Prostate gland (tissue), 2 donors: ENCODE data around the gene BMERB1.
"Not testable (repeated sequence)": the region's sequence is repeated elsewhere in the genome, so short reads cannot be mapped to it uniquely, and the experiment has no call there.

ENCODE experiments used
- CTCF ChIP-seq, 4 experiments: fragments of 200-600 bp in 2 of 4; fragments of 450-650 bp in 2 of 4; sonication (generic) in 2 of 4; IDR thresholded peaks; 1 replicate in 3 of 4; 2 replicates in 1 of 4; pipeline ENCODE4 v1.5.1; 2016 to 2019; ENCODE audit warnings: antibody characterized with exemption in 4 of 4, mild to moderate bottlenecking in 2 of 4, moderate library complexity in 2 of 4
- POLR2A ChIP-seq: fragments of 450-650 bp; IDR thresholded peaks from one replicate; pipeline ENCODE4 v1.6.1; 2016; ENCODE audit warnings: antibody characterized with exemption, mild to moderate bottlenecking
- POLR2AphosphoS5 ChIP-seq: sonication (generic); formaldehyde crosslinking; IDR thresholded peaks from one replicate; pipeline ENCODE4 v1.6.1; 2017; ENCODE audit warnings: antibody characterized with exemption

- TF ChIP-seq CTCF (IDR thresholded peaks at IDR 0.05); POLR2AphosphoS5; POLR2A: not testable (repeated sequence)
Measured at GRCh38 chr16:15389916-15390315, 44.5 kb upstream of the BMERB1 start.
